ENCODE results near the gene GIGYF1.
A peak's percentile ranks its signal among the peaks of the same experiment; 100 is the strongest.
"Not testable (repeated sequence)": the region's sequence is repeated elsewhere in the genome, so short reads cannot be mapped to it uniquely, and the experiment has no call there.

GIGYF1 gene

DNA sequence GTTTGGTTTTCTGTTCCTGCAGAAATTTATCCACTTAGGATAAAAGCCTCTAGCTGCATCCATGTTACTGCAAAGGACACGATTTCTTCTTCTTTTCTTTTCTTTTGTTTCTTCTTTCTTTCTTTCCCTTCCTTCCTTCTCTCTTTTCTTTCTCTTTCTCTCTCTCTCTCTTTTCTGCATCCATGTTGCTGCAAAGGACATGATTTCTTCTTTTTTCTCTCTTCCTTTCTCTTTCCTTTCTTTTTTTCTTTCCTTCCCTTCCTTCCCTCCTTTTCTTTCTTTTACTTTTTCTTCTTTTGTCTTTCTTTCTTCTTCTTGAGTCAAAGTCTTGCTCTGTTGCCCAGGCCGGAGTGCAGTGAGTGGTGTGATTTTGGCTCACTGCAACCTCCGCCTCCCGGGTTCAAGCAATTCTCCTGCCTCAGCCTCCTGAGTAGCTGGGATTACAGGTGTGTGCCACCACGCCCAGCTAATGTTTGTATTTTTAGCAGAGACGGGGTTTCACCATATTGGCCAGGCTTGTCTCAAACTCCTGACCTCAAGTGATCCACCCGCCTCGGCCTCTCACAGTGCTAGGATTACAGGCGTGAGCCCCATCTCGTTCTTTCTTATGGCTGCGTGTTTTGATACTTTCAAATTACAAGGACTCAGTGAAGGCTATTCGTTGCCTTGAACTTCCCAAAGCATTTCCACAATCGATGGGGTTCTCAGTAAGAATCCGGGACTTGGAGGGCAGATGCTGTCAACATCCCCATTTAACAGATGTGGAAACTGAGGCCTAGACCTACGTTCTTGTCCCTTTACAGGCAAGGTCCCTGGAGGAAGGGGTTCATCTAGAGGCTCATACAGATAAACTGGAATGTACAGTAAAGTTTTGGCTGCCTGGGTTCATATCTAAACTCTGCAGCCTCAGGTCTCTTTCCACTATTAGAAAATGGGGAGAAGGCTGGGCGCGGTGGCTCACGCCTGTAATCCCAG lies 22.4 kb downstream of the GIGYF1 start:
- no peak for DNase-seq

- DNase-seq: no peak
These were observed 24.0 kb downstream of the GIGYF1 start for GRCh38 chr7:100670074-100670473.

- DNase-seq: not testable (repeated sequence)
These were observed 24.9 kb downstream of the GIGYF1 start for GRCh38 chr7:100669106-100669505.

DNA sequence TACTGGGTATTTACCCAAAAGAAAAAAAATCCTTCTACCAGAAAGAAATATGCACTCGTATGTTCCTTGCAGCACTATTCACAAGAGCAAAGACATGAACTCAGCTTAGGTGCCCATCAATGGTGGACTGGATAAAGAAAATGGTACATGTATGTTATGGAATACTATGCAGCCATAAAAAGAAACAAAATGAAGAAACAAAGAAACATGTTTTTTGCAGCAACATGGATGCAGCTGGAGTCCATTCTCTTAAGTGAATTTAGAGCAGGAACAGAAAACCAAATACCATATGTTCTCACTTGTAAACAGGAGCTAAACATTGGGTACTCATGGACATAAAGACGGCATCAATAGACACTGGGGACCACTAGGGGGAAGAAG lies 26.0 kb downstream of the GIGYF1 start:
- DNase-seq: no peak

- no peak for DNase-seq
These were observed 26.6 kb downstream of the GIGYF1 start for GRCh38 chr7:100667331-100668068.

GRCh38 chr7:100665168-100665726 lies 28.8 kb downstream of the GIGYF1 start:
- DNase-seq: no peak

- DNase-seq: not testable (repeated sequence)
These were observed 31.8 kb downstream of the GIGYF1 start for GRCh38 chr7:100662194-100662776.

DNA sequence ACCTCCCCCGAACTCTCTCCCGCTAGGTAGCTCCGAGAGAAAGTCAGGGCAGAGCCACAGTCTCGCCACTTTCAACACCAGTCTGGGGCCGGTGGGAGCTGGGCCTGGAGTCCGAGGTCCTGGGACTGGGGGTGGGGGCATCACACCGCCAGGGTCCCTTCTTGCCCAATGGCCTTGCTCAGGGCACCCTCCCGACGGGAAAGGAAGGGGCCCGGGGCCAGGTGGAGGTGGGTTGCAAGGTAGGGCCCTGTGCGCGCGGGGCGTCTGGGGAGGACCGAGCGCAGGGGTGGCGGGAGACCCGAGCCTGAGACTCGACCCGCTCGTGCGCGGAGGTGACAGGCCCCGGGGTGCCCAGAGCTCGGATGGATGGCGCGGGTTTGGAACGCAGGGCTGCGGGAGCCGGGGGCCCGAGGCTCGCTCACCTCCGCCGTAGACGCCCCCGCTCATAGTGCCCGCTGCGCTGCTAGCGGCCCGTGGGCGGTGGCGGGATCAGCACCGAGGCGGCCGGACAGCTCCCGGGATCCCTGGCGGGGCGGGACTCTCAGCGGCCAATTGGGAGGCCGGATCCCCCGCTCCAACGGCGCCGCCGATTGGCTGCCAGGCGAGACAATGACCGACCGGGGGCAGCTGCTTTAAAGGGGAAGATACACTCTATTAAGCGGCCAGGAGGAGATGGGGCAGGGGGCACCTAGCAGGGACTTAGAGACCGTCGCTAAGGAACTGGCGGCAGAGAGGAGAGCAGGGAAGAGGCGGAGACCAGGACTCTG lies 38.0 kb downstream of the GIGYF1 start, which contains the start of gene ACTL6B:
ACTL6B (minus strand) TSS at position 541 of the 767 bp plus-strand sequence; CDS start at position 447, 94 bp downstream.
- DNase-seq: peak; percentile 64

GRCh38 chr7:100654908-100655831 lies 38.9 kb downstream of the GIGYF1 start:
- DNase-seq: no peak

DNA sequence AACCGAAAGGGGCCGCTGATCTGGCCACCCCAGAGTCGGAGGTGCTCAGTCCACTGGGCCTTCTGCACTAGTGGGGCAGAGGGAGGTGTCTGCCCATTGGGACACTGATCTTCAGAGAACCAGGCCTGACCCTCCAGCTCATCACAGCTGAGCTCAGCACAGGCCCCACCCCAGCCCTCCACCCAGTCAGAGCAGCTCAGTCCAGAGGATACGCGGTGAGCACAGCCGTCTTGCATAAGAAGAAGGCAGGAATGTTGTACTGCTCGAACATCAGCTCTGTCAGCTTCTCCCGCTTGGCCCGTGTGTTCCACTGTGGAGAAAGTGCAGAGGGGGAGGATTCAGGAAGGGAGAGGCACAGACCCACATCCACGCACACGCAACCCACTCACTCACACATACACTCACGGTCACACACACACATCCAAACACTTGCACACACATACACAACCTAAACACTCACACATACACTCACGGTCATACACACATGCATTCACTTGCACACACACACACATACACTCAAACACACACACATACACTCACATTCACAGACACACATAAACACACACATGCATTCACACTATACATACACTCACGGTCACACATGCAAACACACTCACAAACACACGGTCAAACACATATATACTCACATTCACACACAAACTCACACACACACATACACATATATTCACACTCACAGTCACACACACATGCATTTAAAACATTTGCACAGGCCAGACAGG lies 44.1 kb downstream of the GIGYF1 start:
- DNase-seq: no peak

DNA sequence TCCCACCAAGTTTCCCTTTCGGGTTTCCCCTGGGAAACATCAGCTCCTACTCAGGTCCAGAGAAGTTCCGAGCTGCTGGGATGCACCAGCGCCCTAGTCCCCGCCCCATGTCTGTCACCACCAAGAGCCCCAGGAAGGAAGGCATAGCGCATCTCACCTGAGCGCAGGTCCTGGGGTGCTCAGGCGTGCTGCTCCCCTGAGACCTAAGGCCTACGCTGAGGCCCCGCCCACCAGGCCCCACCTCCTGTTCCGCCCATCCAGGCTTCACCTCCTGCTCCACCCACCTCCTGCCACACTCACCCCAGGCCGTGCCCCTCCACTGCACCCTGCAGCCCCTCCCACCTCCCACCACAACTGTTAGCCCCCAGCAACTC lies 51.5 kb downstream of the GIGYF1 start:
- DNase-seq: no peak

DNA sequence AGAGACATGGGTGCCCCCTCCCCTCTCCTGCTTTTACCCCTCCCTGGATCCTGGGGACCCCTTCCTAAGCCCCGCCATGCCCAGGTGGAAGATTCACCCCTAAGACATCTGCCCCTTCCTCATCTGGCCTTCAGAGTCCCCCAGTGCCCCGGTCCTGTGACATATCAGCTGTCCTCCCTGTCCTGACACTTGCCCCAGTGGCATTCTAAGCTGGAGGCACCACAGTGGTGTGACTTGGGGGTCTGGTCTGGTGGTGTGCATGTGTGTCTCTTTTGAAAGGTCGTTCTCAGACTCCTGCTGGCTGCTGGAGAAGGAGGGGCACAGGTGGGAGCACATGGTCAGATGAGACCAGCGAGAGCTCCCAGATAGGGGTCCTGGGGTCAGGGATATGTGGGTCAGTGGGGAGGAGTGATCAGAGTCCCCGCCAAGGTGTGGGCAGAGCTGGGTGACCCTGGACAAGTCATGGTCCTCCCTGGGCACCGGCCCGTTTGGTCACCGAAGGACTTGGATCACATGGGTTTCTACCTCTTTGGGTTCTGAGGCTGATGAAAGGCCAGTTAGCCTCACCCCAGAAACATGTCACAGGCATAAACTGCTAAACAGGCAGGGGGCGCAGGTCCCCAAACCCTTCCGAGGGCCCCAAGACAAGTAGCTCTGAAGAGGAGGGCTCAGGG lies 52.1 kb downstream of the GIGYF1 start:
- no peak for DNase-seq

DNA sequence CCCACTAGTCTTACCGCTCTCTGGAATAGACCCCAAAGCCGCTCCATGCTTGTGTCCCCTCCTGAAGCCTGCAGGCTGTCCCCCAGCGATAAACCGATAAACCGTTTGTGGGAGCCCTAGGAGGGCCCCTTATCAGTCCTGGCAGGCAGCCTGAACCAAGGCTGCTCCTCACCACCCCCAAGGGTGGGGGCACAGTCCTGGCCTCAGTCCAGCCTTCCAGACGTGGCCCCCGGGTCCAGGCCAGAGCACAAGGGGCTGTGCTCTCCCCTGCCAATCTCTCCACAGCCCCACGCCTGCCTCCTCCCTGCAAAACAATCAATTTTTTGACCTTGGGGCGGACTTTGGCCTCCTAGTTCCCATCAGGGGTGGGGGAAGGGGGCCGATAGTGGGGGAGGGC lies 52.6 kb downstream of the GIGYF1 start, which contains the start of gene TFR2:
TFR2 (minus strand) TSS at position 90 of the 397 bp plus-strand sequence; CDS start at position 47, 43 bp downstream.
- DNase-seq: no peak

DNA sequence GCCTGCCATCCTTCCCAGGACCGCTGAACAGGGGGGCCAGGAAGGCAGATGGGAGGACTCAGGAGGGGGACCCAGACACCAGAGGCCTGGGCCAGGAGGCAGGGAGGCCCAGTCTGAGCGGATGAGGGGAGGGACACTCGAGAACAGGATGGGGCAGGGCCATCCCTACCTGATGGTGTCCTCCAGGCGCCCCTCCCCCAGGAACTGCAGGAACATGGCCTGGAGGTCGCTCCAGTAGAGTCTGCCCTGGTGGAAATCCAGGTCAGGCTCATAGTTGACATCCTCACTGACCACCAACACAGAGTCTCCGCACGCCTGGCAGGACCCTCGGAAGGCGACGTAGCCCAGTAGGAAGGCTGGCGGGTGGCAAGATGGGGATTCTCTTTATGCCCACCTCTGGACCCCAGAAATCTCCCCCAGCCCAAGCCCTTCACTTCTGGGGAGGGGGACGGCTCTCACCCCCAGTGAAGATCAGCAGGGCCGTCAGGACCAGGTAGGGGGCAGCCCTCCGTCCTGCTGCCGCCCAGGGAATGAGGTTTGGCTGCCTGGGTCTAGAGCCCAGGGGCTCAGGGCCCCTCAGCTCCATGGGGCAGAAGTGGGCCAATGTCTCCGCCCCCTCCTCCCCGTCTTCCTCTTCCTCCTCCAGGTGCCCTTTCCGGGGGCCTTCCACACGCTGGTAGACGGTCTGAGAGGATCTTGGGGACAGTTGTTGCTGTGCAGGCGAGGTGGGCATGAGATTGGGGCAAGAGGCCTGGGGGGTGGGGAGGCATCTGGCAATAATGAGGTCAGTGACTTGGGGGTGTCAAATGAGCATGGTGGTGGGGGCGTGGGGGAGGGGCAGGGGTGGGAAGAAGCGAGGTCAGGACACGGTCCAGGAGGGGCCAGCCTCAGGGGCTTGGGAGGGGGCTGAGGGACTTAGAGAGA lies 53.3 kb downstream of the GIGYF1 start:
- no peak for DNase-seq

DNA sequence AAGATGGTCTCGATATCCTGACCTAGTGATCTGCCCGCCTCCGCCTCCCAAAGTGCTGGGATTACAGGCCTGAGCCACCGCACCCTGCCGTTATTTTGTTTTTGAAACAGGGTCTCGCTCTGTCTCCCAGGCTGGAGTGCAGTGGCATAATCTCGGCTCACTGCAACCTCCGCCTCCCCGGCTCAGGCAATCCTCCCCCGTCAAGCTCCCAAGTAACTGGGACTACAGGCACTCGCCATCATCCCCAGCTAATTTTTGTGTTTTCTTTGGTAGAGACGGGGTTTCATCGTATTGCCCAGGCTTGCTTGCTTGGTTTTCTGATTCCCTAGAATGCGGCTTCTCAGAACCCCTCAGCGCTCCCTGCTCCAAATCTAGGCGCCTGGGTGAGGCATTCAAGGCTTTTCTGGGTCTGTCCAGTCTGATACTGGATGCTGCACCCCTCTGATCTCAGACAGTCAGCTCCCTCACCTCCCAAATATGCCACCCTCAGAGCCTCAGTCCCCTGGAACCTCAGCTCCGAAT lies 54.0 kb downstream of the GIGYF1 start:
- no peak for DNase-seq

DNA sequence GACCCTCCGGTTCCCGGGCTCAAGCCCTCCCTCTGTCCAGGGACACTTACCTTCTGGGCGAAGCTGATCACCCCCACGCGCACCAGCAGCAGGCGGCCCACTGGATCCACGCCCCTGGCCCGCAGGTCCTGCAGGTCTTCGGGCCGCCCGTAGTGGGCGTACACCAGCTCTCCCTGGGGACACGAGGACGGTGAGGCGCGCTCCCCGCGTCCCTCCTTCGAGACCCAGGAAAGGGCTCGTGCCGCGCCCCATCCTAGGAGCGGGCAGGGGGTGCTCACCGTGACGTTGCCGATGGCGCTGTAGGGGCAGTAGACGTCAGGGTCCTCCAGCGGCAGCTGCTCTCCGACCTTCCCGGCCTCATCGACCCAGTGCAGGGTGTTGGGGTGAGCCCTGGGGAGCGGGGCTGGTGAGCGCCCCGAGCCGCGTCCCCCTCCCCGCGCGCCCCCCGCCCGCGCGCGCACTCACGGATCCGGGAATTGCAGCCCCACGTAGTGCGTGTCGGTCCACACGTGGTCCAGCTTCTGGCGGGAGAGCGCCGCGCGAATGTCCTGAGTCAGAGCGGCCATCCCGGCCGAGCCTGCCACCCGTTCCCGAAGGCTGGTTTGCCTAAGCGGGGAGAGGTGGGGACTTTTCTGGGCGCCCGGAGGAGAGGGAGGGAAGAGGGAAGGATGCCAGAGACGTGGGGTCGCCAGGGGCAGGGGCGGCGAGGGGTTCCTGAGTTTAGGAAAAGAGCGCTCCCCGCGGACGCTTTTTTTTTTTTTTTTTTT lies 60.9 kb downstream of the GIGYF1 start:
- DNase-seq: peak; percentile 68

DNA sequence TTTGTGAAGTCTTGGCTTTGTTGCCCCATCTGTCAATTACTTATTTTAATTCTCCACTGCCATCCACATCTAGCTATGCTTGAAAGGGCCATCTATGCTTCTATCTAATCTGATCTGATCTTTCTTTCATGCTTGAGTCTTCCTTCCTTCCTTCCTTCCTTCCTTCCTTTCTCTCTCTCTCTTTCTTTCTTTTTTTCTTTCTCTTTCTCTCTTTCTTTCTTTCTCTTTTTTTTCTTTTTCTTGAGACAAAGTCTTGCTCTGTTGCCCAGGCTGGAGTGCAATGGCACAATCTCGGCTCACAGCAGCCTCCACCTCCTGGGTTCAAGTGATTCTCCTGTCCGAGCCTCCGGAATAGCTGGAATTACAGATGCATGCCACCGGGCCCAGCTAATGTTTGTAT lies 64.0 kb downstream of the GIGYF1 start:
- DNase-seq: no peak

All from activated CD4-positive, CD25-positive, alpha-beta regulatory T cell treated with anti-CD3 and anti-CD28 coated beads, Interleukin-2, amount 50 U/mL, for 72 hours (primary cell).